HCT116 (cell line): Measurements from ENCODE around the gene RNF114.

ENCODE experiments used
- ELF1 ChIP-seq: IDR thresholded peaks from 2 replicates; pipeline ENCODE4 v1.6.1; 2012; ENCODE audit warnings: low read depth, borderline replicate concordance
- EZH2 ChIP-seq: fragments of 200-600 bp; sonication (generic); IDR thresholded peaks from 2 replicates; pipeline ENCODE4 v1.6.1; 2017; ENCODE audit warnings: antibody characterized with exemption, mixed run types
- JUND ChIP-seq: IDR thresholded peaks from 2 replicates; pipeline ENCODE4 v1.6.1; 2012
- POLR2AphosphoS5 ChIP-seq: IDR thresholded peaks from 2 replicates; pipeline ENCODE4 v1.6.1; 2011; ENCODE audit warnings: mild to moderate bottlenecking, low read depth, low read length, moderate library complexity
- SRF ChIP-seq: IDR thresholded peaks from 2 replicates; pipeline ENCODE4 v1.6.1; 2012; ENCODE audit warnings: low read depth
- ZFX ChIP-seq: fragments of 450-650 bp; IDR thresholded peaks from 2 replicates; pipeline ENCODE4 v1.6.1; 2017
- TF ChIP-seq, protein P1 (sequence below), 3 experiments: fragments of 200-600 bp in 1 of 3; sonication (generic) in 1 of 3; IDR thresholded peaks in 2 of 3; conservative IDR thresholded peaks in 1 of 3; 2 replicates each; pipeline ENCODE4 v1.5.1; 2012 to 2017; ENCODE audit warnings: low read depth in 2 of 3, low read length in 2 of 3, antibody characterized with exemption in 1 of 3, borderline replicate concordance in 1 of 3, control low read depth in 1 of 3, mild to moderate bottlenecking in 1 of 3, mixed read lengths in 1 of 3, mixed run types in 1 of 3, moderate library complexity in 1 of 3; ENCODE audit not compliant: insufficient read depth in 1 of 3

DNA sequence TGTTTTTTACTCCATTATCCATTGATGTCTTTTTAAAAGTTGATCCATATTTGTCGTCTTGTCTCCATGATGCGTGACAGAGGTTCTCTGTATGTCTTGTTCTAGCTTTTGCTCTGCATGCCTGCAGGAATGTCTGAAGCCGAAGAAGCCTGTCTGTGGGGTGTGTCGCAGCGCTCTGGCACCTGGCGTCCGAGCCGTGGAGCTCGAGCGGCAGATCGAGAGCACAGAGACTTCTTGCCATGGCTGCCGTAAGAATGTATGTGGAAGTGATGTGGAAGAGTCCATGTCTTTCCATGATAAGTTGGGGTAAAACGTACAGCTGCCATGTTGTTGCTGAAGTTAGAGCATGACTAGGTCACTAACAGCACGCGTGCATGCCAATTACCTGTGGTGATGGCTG, 5.3 kb downstream of the RNF114 start:
- TF ChIP-seq SRF (no peak), EZH2 (no peak), ELF1 (no peak), JUND (no peak), POLR2AphosphoS5 (no peak), ZFX (no peak)
- TF ChIP-seq, protein P1, sequence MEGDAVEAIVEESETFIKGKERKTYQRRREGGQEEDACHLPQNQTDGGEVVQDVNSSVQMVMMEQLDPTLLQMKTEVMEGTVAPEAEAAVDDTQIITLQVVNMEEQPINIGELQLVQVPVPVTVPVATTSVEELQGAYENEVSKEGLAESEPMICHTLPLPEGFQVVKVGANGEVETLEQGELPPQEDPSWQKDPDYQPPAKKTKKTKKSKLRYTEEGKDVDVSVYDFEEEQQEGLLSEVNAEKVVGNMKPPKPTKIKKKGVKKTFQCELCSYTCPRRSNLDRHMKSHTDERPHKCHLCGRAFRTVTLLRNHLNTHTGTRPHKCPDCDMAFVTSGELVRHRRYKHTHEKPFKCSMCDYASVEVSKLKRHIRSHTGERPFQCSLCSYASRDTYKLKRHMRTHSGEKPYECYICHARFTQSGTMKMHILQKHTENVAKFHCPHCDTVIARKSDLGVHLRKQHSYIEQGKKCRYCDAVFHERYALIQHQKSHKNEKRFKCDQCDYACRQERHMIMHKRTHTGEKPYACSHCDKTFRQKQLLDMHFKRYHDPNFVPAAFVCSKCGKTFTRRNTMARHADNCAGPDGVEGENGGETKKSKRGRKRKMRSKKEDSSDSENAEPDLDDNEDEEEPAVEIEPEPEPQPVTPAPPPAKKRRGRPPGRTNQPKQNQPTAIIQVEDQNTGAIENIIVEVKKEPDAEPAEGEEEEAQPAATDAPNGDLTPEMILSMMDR (IDR thresholded peaks at IDR 0.05 in 2 of 3, conservative IDR thresholded peaks at IDR 0.05 in 1 of 3; ENCODE audit: borderline replicate concordance in 1 of 3, insufficient read depth in 1 of 3, low read depth in 2 of 3, low read length in 2 of 3) = no peak
